ENCODE data around the gene MRPL20.

Gene MRPL20

GRCh38 chr1:1425426-1425752 is 18.3 kb upstream of the MRPL20 start:
- no peak for ATAC-seq
- no peak for TF ChIP-seq BACH2 (CRISPR knock-in tag; IDR thresholded peaks at IDR 0.05; ENCODE audit: borderline replicate concordance)
- no peak for TF ChIP-seq TOX (CRISPR knock-in tag; IDR thresholded peaks at IDR 0.05; ENCODE audit: borderline replicate concordance)
- TF ChIP-seq OSR1 (CRISPR knock-in tag; IDR thresholded peaks at IDR 0.05) = no peak
- no peak for TF ChIP-seq RARB (CRISPR knock-in tag; IDR thresholded peaks at IDR 0.05)
- no peak for TF ChIP-seq ISL1 (CRISPR knock-in tag; IDR thresholded peaks at IDR 0.05)
- TF ChIP-seq PPARA (CRISPR knock-in tag; IDR thresholded peaks at IDR 0.05; ENCODE audit: borderline replicate concordance) = no peak
- no peak for TF ChIP-seq ESRRG (CRISPR knock-in tag; IDR thresholded peaks at IDR 0.05)
- TF ChIP-seq SNAI2 (CRISPR knock-in tag; IDR thresholded peaks at IDR 0.05) = no peak
- TF ChIP-seq ZFP30 (CRISPR knock-in tag; IDR thresholded peaks at IDR 0.05) = no peak
- no peak for TF ChIP-seq TSHZ2 (CRISPR knock-in tag; IDR thresholded peaks at IDR 0.05)
- no peak for TF ChIP-seq ZC3H10 (CRISPR knock-in tag; IDR thresholded peaks at IDR 0.05)
- no peak for TF ChIP-seq POU6F1 (CRISPR knock-in tag; IDR thresholded peaks at IDR 0.05; ENCODE audit: borderline replicate concordance, low read depth)
- no peak for TF ChIP-seq CSRNP3 (CRISPR knock-in tag; IDR thresholded peaks at IDR 0.05)
- TF ChIP-seq GLIS3 (CRISPR knock-in tag; IDR thresholded peaks at IDR 0.05) = no peak

DNA sequence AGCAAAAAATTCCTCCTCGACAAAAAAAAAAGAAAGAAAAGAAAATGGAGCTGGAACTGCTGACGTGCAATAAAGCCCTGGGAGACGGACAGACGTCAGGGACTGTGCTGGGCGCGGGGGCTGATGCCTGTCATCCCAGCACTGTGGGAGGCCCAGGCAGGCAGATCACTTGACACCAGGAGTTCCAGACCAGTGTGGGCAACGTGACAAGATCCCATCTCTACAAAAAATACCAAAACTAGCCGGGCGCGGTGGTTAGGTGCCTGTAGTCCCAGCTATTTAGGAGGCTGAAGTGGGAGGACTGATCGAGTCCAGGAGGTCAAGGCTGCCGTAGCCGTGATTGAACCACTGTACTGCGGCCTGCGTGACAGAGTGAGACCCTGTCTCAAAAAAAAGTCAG is 17.6 kb upstream of the MRPL20 start:
- TF ChIP-seq ZC3H10 (CRISPR knock-in tag; IDR thresholded peaks at IDR 0.05) (no peak), ZNF70 (CRISPR knock-in tag; IDR thresholded peaks at IDR 0.05) (no peak), ISL1 (CRISPR knock-in tag; IDR thresholded peaks at IDR 0.05) (no peak), PPARA (CRISPR knock-in tag; IDR thresholded peaks at IDR 0.05; ENCODE audit: borderline replicate concordance) (no peak), ARNTL (CRISPR knock-in tag; IDR thresholded peaks at IDR 0.05; ENCODE audit: borderline replicate concordance, low read depth) (no peak), ZNF565 (CRISPR knock-in tag; conservative IDR thresholded peaks at IDR 0.05; ENCODE audit: low read depth) (no peak), OSR1 (CRISPR knock-in tag; IDR thresholded peaks at IDR 0.05) (no peak), RARB (CRISPR knock-in tag; IDR thresholded peaks at IDR 0.05) (no peak), TOX (CRISPR knock-in tag; IDR thresholded peaks at IDR 0.05; ENCODE audit: borderline replicate concordance) (no peak), CSDC2 (CRISPR knock-in tag; IDR thresholded peaks at IDR 0.05) (no peak), ZNF8 (CRISPR knock-in tag; IDR thresholded peaks at IDR 0.05) (no peak), POU6F1 (CRISPR knock-in tag; IDR thresholded peaks at IDR 0.05; ENCODE audit: borderline replicate concordance, low read depth) (no peak), SNAI2 (CRISPR knock-in tag; IDR thresholded peaks at IDR 0.05) (no peak), ZFP30 (CRISPR knock-in tag; IDR thresholded peaks at IDR 0.05) (no peak), ZFP3 (CRISPR knock-in tag; IDR thresholded peaks at IDR 0.05) (no peak)
- TF ChIP-seq, protein P1, sequence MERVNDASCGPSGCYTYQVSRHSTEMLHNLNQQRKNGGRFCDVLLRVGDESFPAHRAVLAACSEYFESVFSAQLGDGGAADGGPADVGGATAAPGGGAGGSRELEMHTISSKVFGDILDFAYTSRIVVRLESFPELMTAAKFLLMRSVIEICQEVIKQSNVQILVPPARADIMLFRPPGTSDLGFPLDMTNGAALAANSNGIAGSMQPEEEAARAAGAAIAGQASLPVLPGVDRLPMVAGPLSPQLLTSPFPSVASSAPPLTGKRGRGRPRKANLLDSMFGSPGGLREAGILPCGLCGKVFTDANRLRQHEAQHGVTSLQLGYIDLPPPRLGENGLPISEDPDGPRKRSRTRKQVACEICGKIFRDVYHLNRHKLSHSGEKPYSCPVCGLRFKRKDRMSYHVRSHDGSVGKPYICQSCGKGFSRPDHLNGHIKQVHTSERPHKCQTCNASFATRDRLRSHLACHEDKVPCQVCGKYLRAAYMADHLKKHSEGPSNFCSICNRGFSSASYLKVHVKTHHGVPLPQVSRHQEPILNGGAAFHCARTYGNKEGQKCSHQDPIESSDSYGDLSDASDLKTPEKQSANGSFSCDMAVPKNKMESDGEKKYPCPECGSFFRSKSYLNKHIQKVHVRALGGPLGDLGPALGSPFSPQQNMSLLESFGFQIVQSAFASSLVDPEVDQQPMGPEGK (CRISPR knock-in tag; IDR thresholded peaks at IDR 0.05; ENCODE audit: borderline replicate concordance) = no peak
- TF ChIP-seq, protein P2, sequence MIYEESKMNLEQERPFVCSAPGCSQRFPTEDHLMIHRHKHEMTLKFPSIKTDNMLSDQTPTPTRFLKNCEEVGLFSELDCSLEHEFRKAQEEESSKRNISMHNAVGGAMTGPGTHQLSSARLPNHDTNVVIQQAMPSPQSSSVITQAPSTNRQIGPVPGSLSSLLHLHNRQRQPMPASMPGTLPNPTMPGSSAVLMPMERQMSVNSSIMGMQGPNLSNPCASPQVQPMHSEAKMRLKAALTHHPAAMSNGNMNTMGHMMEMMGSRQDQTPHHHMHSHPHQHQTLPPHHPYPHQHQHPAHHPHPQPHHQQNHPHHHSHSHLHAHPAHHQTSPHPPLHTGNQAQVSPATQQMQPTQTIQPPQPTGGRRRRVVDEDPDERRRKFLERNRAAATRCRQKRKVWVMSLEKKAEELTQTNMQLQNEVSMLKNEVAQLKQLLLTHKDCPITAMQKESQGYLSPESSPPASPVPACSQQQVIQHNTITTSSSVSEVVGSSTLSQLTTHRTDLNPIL (CRISPR knock-in tag; IDR thresholded peaks at IDR 0.05; ENCODE audit: low read depth) = no peak
- no peak for ATAC-seq

Measured in SK-N-SH treated with all-trans-retinoic acid at 6 μM for 48 hours (cell line).